ENCODE data around the gene LRRC8D. TPM values are rescaled to one million over a fixed set of nuclear protein-coding genes. Genes with fewer than 3 reads are reported as not detected.

LRRC8D gene
- total RNA-seq, 1 experiment from 2014 or later: 22.3 TPM

DNA sequence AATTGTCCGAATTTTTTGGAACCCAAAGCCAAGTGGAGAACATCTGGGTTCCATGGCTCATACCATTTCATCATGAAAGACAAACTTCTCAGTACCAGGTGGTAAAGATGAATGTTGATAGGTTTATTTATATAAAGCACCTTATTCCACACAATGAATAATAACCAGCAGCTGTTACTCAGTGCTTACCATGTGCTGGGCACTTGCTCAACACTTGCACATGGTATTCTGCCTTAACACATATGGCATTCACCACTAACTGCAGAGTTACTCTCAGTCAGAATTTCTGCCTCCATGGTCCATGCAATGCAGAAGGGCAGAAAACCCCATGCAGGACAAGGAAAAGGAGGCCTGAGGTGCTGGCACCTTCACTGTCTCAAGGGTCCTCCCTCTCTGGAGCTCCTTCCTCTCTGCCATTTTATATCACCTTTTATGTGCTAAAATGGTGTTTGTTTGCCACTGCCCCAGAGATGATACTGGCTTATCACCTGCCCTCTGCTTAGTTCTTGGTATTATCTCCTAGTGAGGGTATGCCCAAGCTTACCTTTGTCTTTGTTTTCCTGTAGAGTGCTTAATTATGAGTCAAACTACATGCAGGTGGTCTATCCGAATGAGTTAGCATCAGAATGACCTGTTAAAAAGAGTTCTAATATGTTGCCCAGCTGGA lies 97.4 kb downstream of the LRRC8D start:
- intact Hi-C loops (cut with micrococcal nuclease; ENCODE audit: unreplicated experiment): no loop called here
- H3K36me3 Mint-ChIP-seq (ENCODE audit: insufficient read depth, unreplicated experiment): no peaks in the 10 kb centered on the region
- H3K9me3 Mint-ChIP-seq (ENCODE audit: low read depth, unreplicated experiment): no peaks in the 10 kb centered on the region
- no peak overlapping the region for H3K4me3 Mint-ChIP-seq (ENCODE audit: low read depth, unreplicated experiment)
- no TSS peak for BruUV-seq (replicated peaks)
- no peak overlapping the region for H3K27ac Mint-ChIP-seq (ENCODE audit: unreplicated experiment)
- TF ChIP-seq CTCF (IDR thresholded peaks at IDR 0.05; ENCODE audit: unreplicated experiment): no peak
- CTCF ChIA-PET: no interaction called here
- H3K27me3 Mint-ChIP-seq (ENCODE audit: unreplicated experiment): no peaks in the 10 kb centered on the region
- DNase-seq: no peak
- no peaks in the 10 kb centered on the region for H3K4me1 Mint-ChIP-seq (ENCODE audit: low read depth, unreplicated experiment)

GRCh38 chr1:89918794-89919155 lies 97.9 kb downstream of the LRRC8D start:
- Mint-ChIP-seq H3K4me1 (ENCODE audit: low read depth, unreplicated experiment) (no peaks in the 10 kb centered on the region), H3K4me3 (ENCODE audit: low read depth, unreplicated experiment) (no peak overlapping the region), H3K36me3 (ENCODE audit: insufficient read depth, unreplicated experiment) (no peaks in the 10 kb centered on the region), H3K27ac (ENCODE audit: unreplicated experiment) (no peak overlapping the region), H3K27me3 (ENCODE audit: unreplicated experiment) (no peaks in the 10 kb centered on the region), H3K9me3 (ENCODE audit: low read depth, unreplicated experiment) (no peaks in the 10 kb centered on the region)
- no peak for DNase-seq
- no peak for TF ChIP-seq CTCF (IDR thresholded peaks at IDR 0.05; ENCODE audit: unreplicated experiment)
- intact Hi-C loops (cut with micrococcal nuclease; ENCODE audit: unreplicated experiment): no loop called here
- no TSS peak for BruUV-seq (replicated peaks)
- CTCF ChIA-PET: no interaction called here

- Mint-ChIP-seq H3K9me3 (ENCODE audit: low read depth, unreplicated experiment) (no peaks in the 10 kb centered on the region), H3K4me1 (ENCODE audit: low read depth, unreplicated experiment) (no peaks in the 10 kb centered on the region), H3K4me3 (ENCODE audit: low read depth, unreplicated experiment) (no peak overlapping the region), H3K27ac (ENCODE audit: unreplicated experiment) (no peak overlapping the region), H3K36me3 (ENCODE audit: insufficient read depth, unreplicated experiment) (no peaks in the 10 kb centered on the region), H3K27me3 (ENCODE audit: unreplicated experiment) (no peaks in the 10 kb centered on the region)
- CTCF ChIA-PET: no interaction called here
- no peak for TF ChIP-seq CTCF (IDR thresholded peaks at IDR 0.05; ENCODE audit: unreplicated experiment)
- BruUV-seq (replicated peaks): no TSS peak
- intact Hi-C loops (cut with micrococcal nuclease; ENCODE audit: unreplicated experiment): no loop called here
- DNase-seq: no peak
Measured at GRCh38 chr1:89919174-89919573, 98.3 kb downstream of the LRRC8D start.

GRCh38 chr1:89922911-89923310 lies 102.1 kb downstream of the LRRC8D start:
- DNase-seq: no peak
- Mint-ChIP-seq H3K4me3 (ENCODE audit: low read depth, unreplicated experiment) (no peak overlapping the region), H3K36me3 (ENCODE audit: insufficient read depth, unreplicated experiment) (no peaks in the 10 kb centered on the region), H3K27ac (ENCODE audit: unreplicated experiment) (no peak overlapping the region), H3K27me3 (ENCODE audit: unreplicated experiment) (no peaks in the 10 kb centered on the region), H3K4me1 (ENCODE audit: low read depth, unreplicated experiment) (no peaks in the 10 kb centered on the region), H3K9me3 (ENCODE audit: low read depth, unreplicated experiment) (no peaks in the 10 kb centered on the region)
- CTCF ChIA-PET: no interaction called here
- intact Hi-C loops (cut with micrococcal nuclease; ENCODE audit: unreplicated experiment): no loop called here
- no peak for TF ChIP-seq CTCF (IDR thresholded peaks at IDR 0.05; ENCODE audit: unreplicated experiment)
- BruUV-seq (replicated peaks): no TSS peak

All from Calu3 (cell line).